Uterus (tissue), 2 donors: ENCODE measurements around the gene MLNR.

Source experiments
- POLR2A ChIP-seq, 2 donors: fragments of 450-650 bp; IDR thresholded peaks; one replicate each; pipeline ENCODE4 v1.6.1; 2016; ENCODE audit warnings: antibody characterized with exemption in 2 of 2, mild to moderate bottlenecking in 1 of 2, moderate library complexity in 1 of 2
- TF ChIP-seq, protein P1 (sequence below), 4 experiments: fragments of 200-600 bp in 2 of 4; fragments of 450-650 bp in 2 of 4; sonication (generic) in 2 of 4; IDR thresholded peaks; one replicate each; pipeline ENCODE4 v1.5.1; 2016 to 2019; ENCODE audit warnings: antibody characterized with exemption in 4 of 4, mild to moderate bottlenecking in 2 of 4, moderate library complexity in 1 of 4

DNA sequence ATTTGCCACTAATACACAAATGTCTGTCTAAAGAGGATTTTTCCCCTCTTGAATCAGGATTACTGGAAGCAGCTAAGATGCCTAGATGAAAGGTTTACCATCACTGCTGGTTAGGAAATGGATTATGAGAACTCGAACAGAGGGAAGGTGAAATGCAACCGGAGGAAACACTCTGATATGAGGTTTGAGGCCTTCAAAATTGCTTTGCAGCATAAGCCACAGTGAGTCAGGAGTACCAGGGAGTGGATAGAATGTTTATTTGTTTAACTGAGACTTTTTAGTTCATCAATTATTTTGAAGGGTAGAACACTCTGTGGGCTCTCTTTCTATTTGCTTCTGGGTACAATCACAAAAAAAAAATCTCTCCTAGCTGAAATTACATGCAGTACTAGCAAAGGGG lies 45.7 kb downstream of the MLNR start:
- TF ChIP-seq, protein P1, sequence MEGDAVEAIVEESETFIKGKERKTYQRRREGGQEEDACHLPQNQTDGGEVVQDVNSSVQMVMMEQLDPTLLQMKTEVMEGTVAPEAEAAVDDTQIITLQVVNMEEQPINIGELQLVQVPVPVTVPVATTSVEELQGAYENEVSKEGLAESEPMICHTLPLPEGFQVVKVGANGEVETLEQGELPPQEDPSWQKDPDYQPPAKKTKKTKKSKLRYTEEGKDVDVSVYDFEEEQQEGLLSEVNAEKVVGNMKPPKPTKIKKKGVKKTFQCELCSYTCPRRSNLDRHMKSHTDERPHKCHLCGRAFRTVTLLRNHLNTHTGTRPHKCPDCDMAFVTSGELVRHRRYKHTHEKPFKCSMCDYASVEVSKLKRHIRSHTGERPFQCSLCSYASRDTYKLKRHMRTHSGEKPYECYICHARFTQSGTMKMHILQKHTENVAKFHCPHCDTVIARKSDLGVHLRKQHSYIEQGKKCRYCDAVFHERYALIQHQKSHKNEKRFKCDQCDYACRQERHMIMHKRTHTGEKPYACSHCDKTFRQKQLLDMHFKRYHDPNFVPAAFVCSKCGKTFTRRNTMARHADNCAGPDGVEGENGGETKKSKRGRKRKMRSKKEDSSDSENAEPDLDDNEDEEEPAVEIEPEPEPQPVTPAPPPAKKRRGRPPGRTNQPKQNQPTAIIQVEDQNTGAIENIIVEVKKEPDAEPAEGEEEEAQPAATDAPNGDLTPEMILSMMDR (IDR thresholded peaks at IDR 0.05), result no peak
- no peak for TF ChIP-seq POLR2A (IDR thresholded peaks at IDR 0.05)
